Keratinocyte (primary cell): ENCODE results near the gene ERBB4.

Experiments used
- CTCF ChIP-seq, 3 experiments: IDR thresholded peaks in 1 of 3; conservative IDR thresholded peaks in 1 of 3; optimal IDR thresholded peaks in 1 of 3; 2 replicates in 2 of 3; 3 replicates in 1 of 3; pipeline versions ENCODE3 to v1.5.1; 2011; ENCODE audit warnings: low read length in 3 of 3, mild to moderate bottlenecking in 3 of 3, moderate library complexity in 2 of 3, control low read depth in 1 of 3, inconsistent platforms in 1 of 3; ENCODE audit not compliant: insufficient read depth in 2 of 3; ENCODE audit errors: extremely low read depth in 1 of 3
- EZH2 ChIP-seq: IDR thresholded peaks from one replicate; pipeline ENCODE4 v1.6.1; 2012; ENCODE audit warnings: inconsistent platforms, mild to moderate bottlenecking, low read length, moderate library complexity

GRCh38 chr2:212556296-212556695, 17.7 kb upstream of the ERBB4 start:
- TF ChIP-seq CTCF (optimal IDR thresholded peaks at IDR 0.05 in 1 of 3, IDR thresholded peaks at IDR 0.05 in 1 of 3, conservative IDR thresholded peaks at IDR 0.05 in 1 of 3; ENCODE audit: extremely low read depth in 1 of 3, insufficient read depth in 2 of 3, low read length in 3 of 3): no peak
- TF ChIP-seq EZH2: no peak
